OCI-M2 (cell line): ENCODE results near the gene SYCN.
A peak's percentile ranks its signal among the peaks of the same experiment; 100 is the strongest.

Experiments
- DNase-seq: peaks from one replicate; lab custom pipeline; 2025; ENCODE audit not compliant: unreplicated experiment; lab: John Stamatoyannopoulos, UW

The SYCN gene

DNA sequence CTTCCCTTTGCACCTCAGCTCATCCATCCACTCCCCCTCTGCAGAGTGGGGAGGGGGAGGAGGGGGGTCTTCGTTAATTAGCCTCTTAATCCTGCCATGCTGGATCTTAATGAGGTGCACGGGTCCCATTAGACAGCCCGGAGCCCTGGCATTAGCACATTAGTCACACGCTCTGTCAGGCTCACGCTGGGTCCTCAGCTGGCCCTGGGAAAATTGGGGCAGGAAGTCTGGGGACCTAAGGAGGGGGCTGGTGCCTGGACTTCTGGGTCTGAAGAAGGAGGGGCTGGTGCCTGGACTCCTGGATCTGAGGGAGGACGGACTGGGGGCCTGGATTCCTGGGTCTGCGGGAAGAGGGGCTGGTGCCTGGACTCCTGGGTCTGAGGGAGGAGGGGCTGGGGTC lies 7.7 kb downstream of the SYCN start:
- DNase-seq, result no peak

DNA sequence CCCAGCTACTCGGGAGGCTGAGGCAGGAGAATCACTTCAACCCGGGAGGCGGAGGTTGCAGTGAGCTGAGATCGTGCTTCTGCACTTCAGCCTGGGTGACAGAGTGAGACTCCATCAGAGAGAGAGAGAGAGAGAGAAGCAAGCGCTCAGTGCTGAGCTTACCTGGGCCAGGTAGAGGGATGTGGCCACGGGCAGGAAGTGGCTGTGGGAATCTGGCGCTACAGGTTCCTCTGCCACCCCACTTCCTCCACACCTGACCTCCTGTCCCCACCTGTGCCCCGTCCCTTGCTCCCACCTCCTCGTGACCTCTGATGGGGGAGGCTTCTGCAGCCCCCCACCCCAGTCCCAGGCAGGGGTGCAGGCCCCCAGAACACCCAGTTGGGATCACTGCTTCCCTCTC lies 8.3 kb downstream of the SYCN start:
- DNase-seq, result no peak

DNA sequence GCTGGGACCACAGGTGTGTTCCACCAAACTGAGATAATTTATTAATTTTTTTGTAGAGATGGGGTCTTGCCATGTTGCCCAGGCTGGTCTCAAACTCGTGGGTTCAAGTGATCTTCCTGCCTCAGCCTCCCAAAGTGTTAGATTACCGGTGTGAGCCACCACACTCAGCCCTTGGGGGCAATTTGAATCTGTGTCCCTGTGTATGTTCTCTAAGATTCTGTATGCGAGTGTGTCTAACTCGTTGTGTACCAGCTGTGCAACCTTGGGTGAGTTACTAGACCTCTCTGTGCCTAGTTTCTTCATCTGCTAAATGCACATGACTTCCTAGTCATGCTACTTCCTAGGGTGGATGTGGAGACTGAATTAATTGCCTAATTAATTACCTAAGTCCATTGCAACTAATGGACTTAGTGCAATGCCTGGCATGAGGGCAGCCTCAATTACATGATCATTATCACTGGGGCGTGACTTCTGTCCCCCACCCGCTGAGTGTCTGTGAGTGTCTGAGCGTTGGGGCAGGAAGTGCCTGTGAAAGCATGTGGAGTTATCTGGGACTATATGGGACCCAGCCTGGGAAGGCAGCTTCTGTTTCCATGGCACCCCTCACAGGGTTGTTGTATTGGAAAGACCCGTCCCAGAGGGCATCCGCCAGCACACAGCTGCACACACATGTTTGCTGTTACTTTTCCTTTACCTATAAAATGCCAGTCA lies 9.1 kb downstream of the SYCN start:
- DNase-seq, result peak; percentile 36

DNA sequence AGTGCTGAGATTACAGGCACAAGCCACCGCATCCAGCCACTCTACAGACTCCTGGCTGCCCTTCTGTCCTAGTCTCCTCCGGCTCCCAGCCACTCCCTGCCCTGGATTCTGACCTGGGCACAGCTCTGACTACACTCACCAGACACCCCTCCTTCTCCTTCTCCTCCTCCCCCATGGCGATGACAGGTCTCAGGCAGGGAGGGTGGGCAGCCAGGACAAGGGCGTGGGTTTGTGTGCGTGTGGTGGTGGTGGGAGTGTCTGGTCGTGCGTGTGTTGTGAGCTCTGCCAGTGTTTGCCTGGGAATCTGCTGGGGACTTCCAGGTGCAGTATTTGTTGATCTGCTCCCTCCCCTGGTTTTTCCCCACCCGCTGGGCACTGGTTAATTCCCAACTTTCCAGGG lies 10.3 kb downstream of the SYCN start:
- no peak for DNase-seq

DNA sequence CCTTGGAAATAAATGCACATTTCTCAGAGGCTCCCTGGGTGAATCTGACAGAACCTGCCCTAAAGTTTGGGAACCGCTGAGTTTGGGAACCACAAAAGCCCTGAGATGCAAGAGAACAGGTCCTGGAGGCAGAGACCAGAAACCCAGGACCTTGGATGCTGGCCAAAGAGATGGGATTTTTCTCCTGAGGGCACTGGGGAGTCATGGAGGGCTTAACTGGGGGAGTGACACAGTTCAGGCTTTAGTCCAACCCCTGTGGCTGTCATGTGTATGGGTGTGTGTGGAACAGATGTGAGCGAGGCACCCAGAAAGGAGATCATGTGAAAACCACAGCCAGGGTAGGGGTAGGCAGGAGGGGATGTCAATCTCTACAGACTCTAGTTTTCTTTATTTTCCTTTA lies 11.2 kb downstream of the SYCN start:
- no peak for DNase-seq

DNA sequence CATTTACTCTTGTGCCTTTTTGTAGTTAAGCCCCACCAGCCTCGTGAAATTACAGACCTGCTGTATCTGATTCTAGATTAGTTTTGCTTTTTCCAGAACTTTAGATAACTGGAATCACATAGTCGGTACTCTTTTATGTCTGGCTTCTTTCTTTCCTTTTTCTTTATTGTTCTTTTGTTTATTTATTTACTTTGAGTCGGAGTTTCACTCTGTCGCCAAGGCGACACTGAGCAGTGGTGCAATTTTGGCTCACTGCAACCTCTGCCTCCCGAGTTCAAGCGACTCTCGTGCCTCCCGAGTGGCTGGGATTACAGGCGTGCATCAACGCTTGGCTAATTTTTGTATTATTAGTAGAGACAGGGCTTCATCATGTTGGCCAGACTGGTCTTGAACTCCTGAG lies 13.3 kb downstream of the SYCN start:
- DNase-seq, result no peak

DNA sequence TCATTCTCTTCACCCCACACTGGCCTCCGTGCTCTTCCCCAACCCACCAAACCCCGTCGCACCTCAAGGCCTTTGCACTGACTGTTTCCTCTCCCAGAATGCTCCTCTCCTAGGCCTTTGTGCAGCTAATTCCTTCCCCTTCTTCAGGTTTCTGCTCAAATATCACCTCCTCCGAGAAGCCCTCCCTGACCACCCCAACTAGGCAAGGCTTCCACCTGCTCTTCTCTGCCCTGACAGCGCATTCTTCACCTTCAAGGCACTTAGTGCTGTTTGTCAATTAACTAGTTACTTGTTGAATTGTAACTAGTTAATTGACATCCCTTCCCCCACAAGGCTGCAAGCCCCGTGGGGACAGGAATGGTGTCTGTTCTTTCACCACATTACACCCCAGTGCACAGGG lies 15.1 kb downstream of the SYCN start:
- DNase-seq, result no peak

DNA sequence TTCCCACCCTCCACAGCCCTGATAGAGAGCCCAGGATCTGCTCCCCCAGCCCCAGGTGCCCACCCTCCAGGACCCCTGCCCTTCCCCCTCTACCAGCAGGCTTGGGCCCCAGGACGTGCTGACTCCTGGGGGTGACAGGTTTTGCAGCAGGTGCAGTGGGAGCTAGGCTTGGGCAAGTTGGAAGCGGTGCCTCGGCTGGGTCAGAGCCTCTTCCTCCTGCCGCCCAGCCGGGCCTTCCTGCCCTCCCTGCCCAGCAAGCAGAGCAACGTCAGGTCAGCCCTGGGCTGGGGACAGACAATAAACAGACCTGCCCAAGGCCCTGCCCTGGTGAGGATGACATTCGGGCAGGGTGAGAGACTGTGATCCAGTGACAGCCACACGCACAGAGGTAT lies 16.5 kb downstream of the SYCN start:
- no peak for DNase-seq

DNA sequence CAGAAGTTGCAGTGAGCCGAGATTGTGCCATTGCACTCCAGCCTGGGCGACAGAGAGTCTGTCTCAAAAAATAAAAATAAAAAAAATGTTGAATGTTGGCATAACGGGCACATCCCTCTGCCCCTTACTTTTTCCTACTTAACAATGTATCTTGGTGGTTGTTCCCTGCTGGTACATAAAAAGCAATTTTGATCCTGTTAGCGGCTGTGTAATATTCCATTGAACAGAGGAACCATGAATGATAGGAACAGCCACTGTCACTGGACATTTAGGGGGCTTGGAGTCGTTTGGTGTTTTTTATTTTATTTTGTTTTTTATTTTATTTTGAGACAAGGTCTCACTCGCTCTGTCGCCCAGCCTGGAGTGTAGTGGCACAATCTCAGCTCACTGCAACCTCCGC lies 17.7 kb downstream of the SYCN start:
- no peak for DNase-seq

DNA sequence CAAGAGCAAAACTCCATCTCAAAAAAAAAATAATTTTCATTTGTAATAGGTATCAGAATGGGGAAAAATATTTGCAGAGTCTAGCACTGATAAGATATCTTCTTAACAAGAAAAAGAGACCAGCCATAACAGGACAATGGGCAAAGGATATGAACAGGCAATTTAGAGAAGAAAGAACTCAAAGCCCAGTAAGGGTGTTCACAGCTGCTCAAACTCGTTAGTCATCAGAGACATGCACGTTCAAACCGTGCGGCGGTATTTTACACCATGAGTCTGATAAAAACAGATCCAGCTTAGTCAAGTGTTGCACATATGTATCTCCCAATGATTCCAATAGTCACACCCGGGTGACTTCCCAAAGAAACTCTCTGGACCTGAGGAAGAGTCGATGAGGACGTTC lies 21.0 kb downstream of the SYCN start:
- DNase-seq, result no peak

DNA sequence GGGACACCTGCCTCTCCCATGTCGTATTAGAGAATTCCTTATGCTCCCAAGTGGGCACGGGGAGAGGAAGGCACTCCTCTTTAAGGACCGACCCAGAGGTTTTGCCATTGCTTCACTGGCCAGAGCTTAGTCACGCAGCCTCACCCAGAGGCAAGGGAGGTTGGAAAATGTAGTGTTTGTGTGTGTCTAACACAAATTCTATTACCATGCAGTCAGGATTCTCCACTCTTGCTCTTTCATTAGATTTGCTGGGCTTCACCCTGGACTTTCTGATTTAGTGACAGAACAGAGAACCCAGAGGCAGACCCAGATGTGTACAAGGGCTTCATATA lies 21.9 kb downstream of the SYCN start:
- DNase-seq, result no peak

DNA sequence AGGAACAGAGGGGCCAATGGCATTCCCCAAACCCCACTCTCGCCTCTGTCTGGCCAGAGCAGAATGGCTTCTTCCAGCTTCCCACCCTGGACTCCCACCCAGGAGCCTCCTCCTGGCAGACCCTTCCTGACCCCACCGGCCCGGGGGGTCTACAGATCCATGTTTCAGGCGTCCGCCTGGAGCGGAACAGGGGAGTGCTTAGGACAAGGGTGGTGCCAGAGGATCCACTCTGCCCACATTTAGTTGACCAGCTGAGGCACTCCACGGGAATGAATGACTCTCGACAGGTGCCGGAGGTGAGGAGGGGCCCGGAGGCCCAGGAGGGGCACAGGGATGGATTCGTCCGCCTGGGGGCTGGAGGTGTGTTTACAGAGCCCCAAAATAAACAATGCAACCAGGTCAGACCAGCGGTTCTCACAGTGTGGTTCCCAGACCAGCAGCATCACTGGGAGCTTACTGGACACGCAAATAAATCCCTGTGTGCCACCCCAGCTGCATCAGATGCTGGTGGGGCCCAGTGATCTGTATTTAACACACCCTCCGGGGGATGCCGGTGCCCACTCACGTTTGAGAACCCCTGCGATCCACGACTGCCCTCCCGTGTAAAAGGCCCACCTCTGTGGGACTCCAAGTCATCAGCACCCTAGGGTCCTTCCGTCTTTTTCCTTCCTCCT lies 22.4 kb downstream of the SYCN start:
- no peak for DNase-seq

DNA sequence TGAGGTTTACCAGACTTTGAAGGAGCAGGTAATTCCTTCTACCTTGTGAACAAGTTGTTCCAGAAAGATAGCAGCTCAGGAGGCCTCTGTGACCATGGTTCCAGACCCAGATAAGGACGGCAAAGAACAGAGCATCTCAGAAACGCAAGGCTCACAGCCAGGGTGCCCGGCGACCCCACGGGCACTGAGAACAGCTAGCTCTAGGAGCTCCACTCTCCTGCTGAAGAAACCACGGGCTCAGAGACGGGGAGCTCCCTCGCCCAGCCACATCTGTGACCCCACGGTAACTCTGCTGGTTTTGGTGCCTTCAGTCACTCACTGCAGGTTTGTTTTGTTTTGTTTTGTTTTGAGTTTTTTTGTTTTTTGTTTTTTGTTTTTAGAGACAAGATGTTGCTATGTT lies 23.3 kb downstream of the SYCN start:
- DNase-seq, result no peak

DNA sequence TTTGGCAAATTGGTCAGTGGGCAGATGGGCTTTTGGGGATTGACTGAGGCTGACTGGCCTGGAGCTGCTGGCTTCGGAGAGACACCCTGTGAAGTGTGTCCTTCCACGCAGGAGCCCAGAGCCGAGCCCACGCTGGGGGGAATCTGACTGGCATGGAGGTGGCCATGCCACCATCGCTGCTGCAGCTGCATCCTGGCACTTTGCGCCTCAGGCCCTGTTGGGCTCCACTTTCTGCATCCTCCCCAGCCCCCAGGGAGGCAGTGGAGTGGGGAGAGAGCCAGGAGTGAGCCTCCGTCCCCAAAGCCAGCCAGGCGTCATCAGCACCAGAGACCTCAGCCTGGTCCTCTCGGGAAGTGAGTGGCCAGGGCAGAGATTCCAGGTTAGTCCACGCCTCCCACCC lies 24.3 kb downstream of the SYCN start:
- DNase-seq, result no peak

DNA sequence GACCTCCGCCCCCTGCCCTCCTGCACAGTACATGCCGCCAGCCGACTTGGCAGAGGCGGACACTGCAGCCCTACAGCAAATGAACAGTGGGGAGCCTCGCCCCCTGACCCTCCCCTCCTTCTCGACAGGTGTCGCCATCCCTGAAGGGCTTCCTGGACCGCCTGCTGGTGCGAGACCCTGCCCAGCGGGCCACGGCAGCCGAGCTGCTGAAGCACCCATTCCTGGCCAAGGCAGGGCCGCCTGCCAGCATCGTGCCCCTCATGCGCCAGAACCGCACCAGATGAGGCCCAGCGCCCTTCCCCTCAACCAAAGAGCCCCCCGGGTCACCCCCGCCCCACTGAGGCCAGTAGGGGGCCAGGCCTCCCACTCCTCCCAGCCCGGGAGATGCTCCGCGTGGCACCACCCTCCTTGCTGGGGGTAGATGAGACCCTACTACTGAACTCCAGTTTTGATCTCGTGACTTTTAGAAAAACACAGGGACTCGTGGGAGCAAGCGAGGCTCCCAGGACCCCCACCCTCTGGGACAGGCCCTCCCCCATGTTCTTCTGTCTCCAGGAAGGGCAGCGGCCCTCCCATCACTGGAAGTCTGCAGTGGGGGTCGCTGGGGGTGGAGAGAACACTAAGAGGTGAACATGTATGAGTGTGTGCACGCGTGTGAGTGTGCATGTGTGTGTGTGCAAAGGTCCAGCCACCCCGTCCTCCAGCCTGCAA lies 25.6 kb downstream of the SYCN start:
- DNase-seq, result no peak

DNA sequence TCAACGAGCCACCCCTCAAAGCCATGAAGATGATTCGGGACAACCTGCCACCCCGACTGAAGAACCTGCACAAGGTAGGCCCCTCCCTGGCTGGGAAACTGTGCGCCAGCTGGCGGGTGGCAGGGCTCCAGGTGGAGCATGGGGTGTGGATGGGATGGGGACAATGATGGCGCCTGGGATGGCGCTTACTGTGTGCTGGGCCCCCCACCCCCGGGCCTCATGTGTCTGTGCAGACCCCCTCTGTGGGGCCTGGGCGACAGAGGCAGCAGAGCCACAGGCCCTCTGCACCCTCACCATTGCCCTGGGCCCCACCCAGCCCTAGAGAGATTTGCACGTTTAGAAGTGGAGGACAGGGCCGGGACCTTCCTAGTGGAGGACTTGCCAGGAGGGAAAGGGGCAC lies 26.3 kb downstream of the SYCN start:
- DNase-seq, result no peak

DNA sequence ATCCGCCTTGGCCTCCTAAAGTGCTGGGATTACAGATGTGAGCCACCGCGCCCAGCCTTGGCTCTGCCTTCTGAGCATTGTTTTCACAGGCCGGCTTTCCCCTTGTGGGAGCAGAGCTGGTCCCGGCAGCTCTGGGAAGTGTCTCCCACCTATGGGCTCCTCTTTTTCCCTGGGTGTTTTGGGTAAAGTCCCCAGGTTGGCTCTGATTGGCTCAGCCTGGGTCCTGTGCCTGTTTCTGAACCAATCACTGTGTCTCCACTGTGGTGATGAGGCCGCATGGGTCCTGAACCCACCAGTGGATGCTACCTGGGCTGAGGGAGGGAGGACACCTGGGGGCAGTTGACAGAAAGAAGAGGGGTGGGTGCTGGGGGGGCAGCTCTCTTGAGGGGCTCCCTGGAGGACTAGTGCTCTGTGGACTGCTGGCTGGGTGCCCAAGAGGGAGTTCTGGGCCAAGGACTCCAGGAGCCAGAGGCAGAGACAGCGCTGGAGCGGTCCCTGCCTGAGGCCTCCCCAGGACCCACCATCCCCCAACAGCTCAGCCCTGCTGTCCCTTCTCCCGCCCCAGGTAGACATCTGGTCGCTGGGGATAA lies 26.9 kb downstream of the SYCN start:
- no peak for DNase-seq

DNA sequence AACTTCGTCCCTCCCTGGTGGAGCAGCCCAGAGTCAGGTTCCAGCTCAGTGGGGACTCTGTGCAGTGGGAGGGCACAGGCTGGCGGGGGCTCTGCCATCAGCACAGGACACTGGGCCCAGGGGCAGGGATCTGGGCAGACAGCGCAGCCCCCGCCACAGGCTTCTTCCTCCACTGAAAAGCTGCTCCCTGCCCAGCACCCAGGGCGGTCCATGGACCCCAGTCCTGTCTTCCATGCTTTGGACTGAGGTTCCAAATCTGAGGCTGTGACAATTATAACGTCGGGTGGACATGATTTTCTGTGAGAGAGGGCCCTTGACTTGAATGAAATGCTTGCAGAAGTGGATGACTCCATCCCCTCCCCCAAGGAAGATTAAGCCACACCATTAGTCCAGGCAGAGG lies 28.5 kb downstream of the SYCN start:
- DNase-seq, result no peak

DNA sequence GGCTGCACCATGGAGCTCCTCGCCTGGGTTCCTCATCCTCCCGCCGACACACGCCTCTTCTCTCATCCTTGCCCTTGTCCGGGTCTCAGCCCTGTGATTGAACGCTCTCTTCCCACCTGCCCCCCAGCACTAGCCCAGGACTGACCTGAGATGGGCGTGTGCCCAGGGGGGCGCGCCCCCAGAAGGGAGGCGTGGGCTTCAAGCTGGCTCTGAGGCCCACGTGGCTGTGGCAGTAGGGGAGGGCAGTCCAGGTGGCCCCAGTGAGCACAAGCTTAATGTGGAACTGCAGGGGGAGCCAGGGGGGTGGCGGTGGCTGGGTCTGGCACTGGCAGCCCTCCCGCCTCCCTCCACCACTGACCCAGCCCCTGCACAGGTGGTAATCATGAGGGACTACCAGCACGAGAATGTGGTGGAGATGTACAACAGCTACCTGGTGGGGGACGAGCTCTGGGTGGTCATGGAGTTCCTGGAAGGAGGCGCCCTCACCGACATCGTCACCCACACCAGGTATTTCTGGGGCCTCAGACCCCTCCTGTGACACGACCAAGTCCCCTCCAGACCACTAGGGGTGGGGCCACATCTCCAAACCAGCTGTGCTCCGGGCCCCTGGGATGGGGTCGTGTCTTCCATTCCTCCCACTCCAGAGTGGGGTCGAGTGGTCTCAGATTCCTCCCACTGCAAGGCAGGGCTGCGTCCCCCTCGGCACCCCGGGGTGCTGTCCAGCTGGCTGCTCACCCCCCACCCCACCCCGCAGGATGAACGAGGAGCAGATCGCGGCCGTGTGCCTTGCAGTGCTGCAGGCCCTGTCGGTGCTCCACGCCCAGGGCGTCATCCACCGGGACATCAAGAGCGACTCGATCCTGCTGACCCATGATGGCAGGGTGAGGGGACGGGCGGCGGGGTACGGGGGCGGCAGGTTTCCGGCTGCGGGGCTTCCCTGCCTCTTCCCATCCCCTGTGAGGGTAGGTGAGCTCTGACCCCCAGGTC lies 29.2 kb downstream of the SYCN start:
- no peak for DNase-seq

DNA sequence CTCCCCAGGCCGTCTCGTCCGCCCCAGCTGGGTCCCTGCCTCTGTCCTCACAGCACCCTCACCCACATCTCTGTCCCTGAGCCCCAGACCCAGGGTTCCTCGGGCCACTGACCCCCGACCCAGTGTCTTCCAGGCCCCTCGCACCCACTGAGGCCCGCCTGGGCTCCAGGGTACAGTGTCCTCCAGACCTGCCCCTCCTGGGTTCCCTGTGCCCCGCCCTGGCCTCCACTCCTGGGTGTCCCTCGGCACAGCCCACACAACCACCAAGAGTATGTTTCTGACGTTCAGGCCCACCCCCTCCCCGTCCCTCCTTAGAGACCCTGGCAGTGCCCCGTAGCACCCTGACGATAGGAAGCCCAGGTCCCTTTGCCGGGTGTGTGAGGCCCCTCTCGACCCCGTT lies 29.9 kb downstream of the SYCN start:
- DNase-seq, result no peak

DNA sequence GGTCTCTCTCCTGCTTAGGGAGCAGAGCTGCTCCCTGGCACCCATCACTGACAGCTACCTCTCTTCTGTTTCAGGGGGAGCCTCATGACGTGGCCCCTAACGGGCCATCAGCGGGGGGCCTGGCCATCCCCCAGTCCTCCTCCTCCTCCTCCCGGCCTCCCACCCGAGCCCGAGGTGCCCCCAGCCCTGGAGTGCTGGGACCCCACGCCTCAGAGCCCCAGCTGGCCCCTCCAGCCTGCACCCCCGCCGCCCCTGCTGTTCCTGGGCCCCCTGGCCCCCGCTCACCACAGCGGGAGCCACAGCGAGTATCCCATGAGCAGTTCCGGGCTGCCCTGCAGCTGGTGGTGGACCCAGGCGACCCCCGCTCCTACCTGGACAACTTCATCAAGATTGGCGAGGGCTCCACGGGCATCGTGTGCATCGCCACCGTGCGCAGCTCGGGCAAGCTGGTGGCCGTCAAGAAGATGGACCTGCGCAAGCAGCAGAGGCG lies 30.5 kb downstream of the SYCN start:
- no peak for DNase-seq
